ENCODE measurements around the gene ITPA. TPM values are rescaled to one million over a fixed set of nuclear protein-coding genes. Genes with fewer than 3 reads are reported as not detected.
A peak's percentile ranks its signal among the peaks of the same experiment; 100 is the strongest.

The ITPA gene
- total and polyA plus RNA-seq, 2 of the 8 experiments (the other 6 are each of a cell fraction or from before 2014, with no cell fraction given), result 88.2 to 94.0 TPM

GRCh38 chr20:3168079-3168828 lies 41.0 kb upstream of the ITPA start (continued):
- 0 out of 2 replicates have a peak, but pooled peaks have one; percentile 8 for TF ChIP-seq USF2 (IDR thresholded peaks at IDR 0.05; ENCODE audit: low read length)
- TF ChIP-seq TAF7 (optimal IDR thresholded peaks at IDR 0.05; ENCODE audit: borderline replicate concordance, low read depth, low read length), result peak; percentile 29
- TF ChIP-seq EGR1 (IDR thresholded peaks at IDR 0.05; ENCODE audit: borderline replicate concordance, low read depth, low read length), result no peak
- 0 out of 2 replicates have a peak, but pooled peaks have one; percentile 32 for TF ChIP-seq POLR2AphosphoS5 (IDR thresholded peaks at IDR 0.05; ENCODE audit: low read depth, low read length)
- TF ChIP-seq POU5F1 (IDR thresholded peaks at IDR 0.05; ENCODE audit: low read depth, low read length), result no peak
- no peak for TF ChIP-seq RFX5 (IDR thresholded peaks at IDR 0.05; ENCODE audit: borderline replicate concordance, low read depth, low read length)
- no peak; the same call in 1 of the 2 replicates for TF ChIP-seq GTF2F1 (IDR thresholded peaks at IDR 0.05; ENCODE audit: borderline replicate concordance, low read depth, low read length)
- TF ChIP-seq KDM4A (IDR thresholded peaks at IDR 0.05; ENCODE audit: low read depth, low read length, severe bottlenecking), result peak; percentile 61
